Measurements from ENCODE around the gene CALU. TPM values are rescaled to one million over a fixed set of nuclear protein-coding genes. Genes with fewer than 3 reads are reported as not detected.

CALU gene
- total RNA-seq, 1 donor from 2014 or later = 145 TPM

DNA sequence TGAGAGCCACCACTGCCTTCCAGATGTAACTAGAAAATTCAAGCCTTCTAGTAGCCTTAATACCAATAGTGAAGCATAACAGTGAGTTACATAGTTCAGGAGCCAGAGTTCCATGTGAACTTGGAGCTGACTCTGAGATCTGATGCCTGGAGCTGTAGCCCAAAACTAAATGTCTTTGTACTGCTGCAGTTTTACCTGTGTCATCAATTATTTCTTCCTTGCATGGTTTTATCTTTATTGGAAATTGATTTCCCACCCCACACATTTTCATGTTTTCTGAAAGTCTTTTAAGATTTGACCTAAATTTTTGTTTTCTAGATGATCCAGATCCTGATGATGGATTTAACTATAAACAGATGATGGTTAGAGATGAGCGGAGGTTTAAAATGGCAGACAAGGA is 19.4 kb downstream of the CALU start:
- no peak for DNase-seq (ENCODE audit: low read depth, low spot score)
- no peaks in the 10 kb centered on the region for H3K27me3 Mint-ChIP-seq (ENCODE audit: low read depth)
- peaks cover 6% of the 10 kb centered on the region for H3K36me3 Mint-ChIP-seq (ENCODE audit: low read depth)
- H3K4me1 Mint-ChIP-seq = no peaks in the 10 kb centered on the region
- no peaks in the 10 kb centered on the region for H3K9me3 Mint-ChIP-seq
- no peak overlapping the region for H3K4me3 Mint-ChIP-seq
- TF ChIP-seq, protein P1, sequence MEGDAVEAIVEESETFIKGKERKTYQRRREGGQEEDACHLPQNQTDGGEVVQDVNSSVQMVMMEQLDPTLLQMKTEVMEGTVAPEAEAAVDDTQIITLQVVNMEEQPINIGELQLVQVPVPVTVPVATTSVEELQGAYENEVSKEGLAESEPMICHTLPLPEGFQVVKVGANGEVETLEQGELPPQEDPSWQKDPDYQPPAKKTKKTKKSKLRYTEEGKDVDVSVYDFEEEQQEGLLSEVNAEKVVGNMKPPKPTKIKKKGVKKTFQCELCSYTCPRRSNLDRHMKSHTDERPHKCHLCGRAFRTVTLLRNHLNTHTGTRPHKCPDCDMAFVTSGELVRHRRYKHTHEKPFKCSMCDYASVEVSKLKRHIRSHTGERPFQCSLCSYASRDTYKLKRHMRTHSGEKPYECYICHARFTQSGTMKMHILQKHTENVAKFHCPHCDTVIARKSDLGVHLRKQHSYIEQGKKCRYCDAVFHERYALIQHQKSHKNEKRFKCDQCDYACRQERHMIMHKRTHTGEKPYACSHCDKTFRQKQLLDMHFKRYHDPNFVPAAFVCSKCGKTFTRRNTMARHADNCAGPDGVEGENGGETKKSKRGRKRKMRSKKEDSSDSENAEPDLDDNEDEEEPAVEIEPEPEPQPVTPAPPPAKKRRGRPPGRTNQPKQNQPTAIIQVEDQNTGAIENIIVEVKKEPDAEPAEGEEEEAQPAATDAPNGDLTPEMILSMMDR (conservative IDR thresholded peaks at IDR 0.05) = no peak
- no peak overlapping the region for H3K27ac Mint-ChIP-seq (ENCODE audit: unreplicated experiment)

DNA sequence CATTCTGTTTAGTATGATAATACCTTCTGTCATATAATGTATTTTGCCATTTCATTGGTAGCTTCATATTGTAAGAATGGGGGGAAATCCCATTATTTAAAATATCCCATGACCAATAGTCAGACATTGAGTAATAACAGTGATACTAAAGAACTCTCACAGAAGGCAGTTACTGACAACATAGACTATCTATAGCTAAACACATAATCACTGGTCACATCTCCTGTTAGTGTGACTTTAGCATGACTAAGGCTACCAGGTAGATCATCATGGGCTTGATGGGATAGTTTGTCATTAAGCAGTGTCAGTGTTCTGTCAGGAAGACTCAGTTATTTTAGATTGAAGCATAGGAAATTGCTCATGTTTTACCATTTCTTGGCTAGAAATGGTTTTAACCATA is 20.1 kb downstream of the CALU start:
- Mint-ChIP-seq H3K9me3 (no peaks in the 10 kb centered on the region), H3K36me3 (ENCODE audit: low read depth) (peaks cover 6% of the 10 kb centered on the region), H3K4me1 (no peaks in the 10 kb centered on the region), H3K27ac (ENCODE audit: unreplicated experiment) (no peak overlapping the region), H3K27me3 (ENCODE audit: low read depth) (no peaks in the 10 kb centered on the region), H3K4me3 (no peak overlapping the region)
- TF ChIP-seq, protein P1 (conservative IDR thresholded peaks at IDR 0.05) = no peak
- DNase-seq (ENCODE audit: low read depth, low spot score) = no peak

DNA sequence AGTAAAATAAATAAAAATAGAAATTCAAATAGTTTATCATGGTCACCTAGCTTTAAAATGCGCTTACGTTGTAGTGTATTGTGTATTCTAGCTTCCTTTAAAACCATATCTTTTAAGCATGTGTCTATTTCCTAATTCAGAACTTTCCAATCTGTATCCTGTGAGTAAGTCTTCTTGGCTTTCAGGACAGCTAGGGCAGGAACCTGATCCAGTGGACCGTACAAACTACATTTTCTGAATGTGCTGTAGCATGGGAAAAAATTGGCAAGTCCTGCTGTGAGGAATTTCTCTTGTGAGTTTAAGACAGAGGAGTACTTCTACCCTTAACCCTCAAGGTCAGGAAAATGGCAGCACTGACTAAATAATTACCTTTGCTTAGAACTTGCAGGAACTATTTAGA is 24.4 kb downstream of the CALU start:
- Mint-ChIP-seq H3K36me3 (ENCODE audit: low read depth) (peaks cover 13% of the 10 kb centered on the region), H3K27ac (ENCODE audit: unreplicated experiment) (no peak overlapping the region), H3K27me3 (ENCODE audit: low read depth) (no peaks in the 10 kb centered on the region)

DNA sequence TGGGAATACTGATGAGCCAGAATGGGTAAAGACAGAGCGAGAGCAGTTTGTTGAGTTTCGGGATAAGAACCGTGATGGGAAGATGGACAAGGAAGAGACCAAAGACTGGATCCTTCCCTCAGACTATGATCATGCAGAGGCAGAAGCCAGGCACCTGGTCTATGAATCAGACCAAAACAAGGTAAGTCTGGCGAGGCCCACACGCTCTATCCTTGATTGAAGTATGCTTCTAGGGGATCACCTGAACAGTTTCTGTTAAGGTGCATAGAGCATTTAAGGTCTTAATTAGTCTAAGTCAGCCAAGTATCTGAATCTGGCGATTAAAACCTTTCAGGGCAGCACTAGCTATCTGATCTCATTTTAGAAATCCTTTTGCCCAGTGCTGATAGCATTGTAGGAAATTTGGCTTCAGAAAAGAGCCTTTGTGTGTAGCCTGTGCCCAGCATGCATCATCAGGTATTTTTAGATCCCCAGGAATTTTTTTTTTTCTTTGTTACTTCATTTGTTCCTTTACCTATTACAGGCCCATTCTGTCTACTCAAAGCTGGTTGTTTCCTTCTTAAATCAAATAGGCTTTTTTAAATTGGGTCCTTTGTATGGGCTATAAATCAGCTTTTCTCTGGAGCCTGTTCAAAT is 28.4 kb downstream of the CALU start:
- H3K4me3 Mint-ChIP-seq = no peak overlapping the region
- H3K27me3 Mint-ChIP-seq (ENCODE audit: low read depth) = no peaks in the 10 kb centered on the region
- H3K36me3 Mint-ChIP-seq (ENCODE audit: low read depth) = peaks cover 36% of the 10 kb centered on the region
- H3K4me1 Mint-ChIP-seq = no peaks in the 10 kb centered on the region
- no peak overlapping the region for H3K27ac Mint-ChIP-seq (ENCODE audit: unreplicated experiment)
- DNase-seq (ENCODE audit: low read depth, low spot score) = no peak
- H3K9me3 Mint-ChIP-seq = no peaks in the 10 kb centered on the region
- TF ChIP-seq, protein P1 (conservative IDR thresholded peaks at IDR 0.05) = no peak

More for the DNA sequence above, 24.4 kb downstream of the CALU start:
- Mint-ChIP-seq H3K4me1 (no peaks in the 10 kb centered on the region), H3K9me3 (no peaks in the 10 kb centered on the region), H3K4me3 (no peak overlapping the region)
- no peak for DNase-seq (ENCODE audit: low read depth, low spot score)
- TF ChIP-seq, protein P1 (conservative IDR thresholded peaks at IDR 0.05) = no peak

DNA sequence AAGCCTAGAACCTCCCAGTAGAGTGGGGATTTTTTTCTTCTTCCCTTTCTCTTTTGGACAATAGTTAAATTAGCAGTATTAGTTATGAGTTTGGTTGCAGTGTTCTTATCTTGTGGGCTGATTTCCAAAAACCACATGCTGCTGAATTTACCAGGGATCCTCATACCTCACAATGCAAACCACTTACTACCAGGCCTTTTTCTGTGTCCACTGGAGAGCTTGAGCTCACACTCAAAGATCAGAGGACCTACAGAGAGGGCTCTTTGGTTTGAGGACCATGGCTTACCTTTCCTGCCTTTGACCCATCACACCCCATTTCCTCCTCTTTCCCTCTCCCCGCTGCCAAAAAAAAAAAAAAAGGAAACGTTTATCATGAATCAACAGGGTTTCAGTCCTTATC is 31.1 kb downstream of the CALU start:
- Mint-ChIP-seq H3K4me3 (no peak overlapping the region), H3K36me3 (ENCODE audit: low read depth) (peaks cover 57% of the 10 kb centered on the region), H3K4me1 (no peaks in the 10 kb centered on the region), H3K27me3 (ENCODE audit: low read depth) (no peaks in the 10 kb centered on the region), H3K27ac (ENCODE audit: unreplicated experiment) (no peak overlapping the region), H3K9me3 (peaks cover 3% of the 10 kb centered on the region)
- DNase-seq (ENCODE audit: low read depth, low spot score) = no peak
- TF ChIP-seq, protein P1 (conservative IDR thresholded peaks at IDR 0.05) = no peak

Measured in neural crest cell (in vitro differentiated cells).